CD4-positive, alpha-beta T cell (primary cell): ENCODE results near the gene ATP6V1E1. TPM values are rescaled to one million over a fixed set of nuclear protein-coding genes. Genes with fewer than 3 reads are reported as not detected.
"Not testable (repeated sequence)": the region's sequence is repeated elsewhere in the genome, so short reads cannot be mapped to it uniquely, and the experiment has no call there.

Experiments used
- ATAC-seq: fragments of 200-7000 bp; cut with Tn5 transposase; one replicate; pipeline ENCODE4 v1.10.0; 2022; ENCODE audit warnings: mild to moderate bottlenecking; ENCODE audit not compliant: poor library complexity
- CTCF ChIA-PET: fragments of 350-600 bp; sonication (Branson Sonifier 250); formaldehyde crosslinking; loops from one replicate; lab custom pipeline; 2021; ENCODE audit warnings: antibody characterized with exemption, inconsistent platforms; lab: Charles Lee
- POLR2A ChIA-PET: fragments of 350-600 bp; sonication (Branson Sonifier 250); formaldehyde crosslinking; loops from one replicate; lab custom pipeline; 2021; ENCODE audit warnings: antibody characterized with exemption, inconsistent platforms; lab: Charles Lee
- DNase-seq, 14 experiments: peaks; one replicate each; pipeline ENCODE4 v3.0.0-alpha.2; 2013 to 2020; ENCODE audit warnings: mixed read lengths in 2 of 14
- H3K27ac ChIP-seq, 2 donors: one replicate each; pipeline versions ENCODE4 v1.5.1 to v1.7.0; 2013; ENCODE audit warnings: low read length in 2 of 2, low read depth in 1 of 2, mild to moderate bottlenecking in 1 of 2
- H3K27me3 ChIP-seq, 2 experiments: 1 replicate in 1 of 2; 2 replicates in 1 of 2; pipeline versions ENCODE4 v1.6.1 to v1.7.0; 2013; ENCODE audit warnings: low read length in 2 of 2, control low read depth in 1 of 2, mild to moderate bottlenecking in 1 of 2, moderate library complexity in 1 of 2; ENCODE audit not compliant: insufficient read depth in 2 of 2, control insufficient read depth in 1 of 2
- H3K36me3 ChIP-seq: one replicate; pipeline ENCODE4 v1.6.1; 2013; ENCODE audit warnings: low read length, control low read depth; ENCODE audit not compliant: insufficient read depth
- H3K4me1 ChIP-seq: one replicate; pipeline ENCODE4 v1.6.1; 2013; ENCODE audit warnings: low read length, control low read depth; ENCODE audit not compliant: insufficient read depth
- H3K4me3 ChIP-seq: one replicate; pipeline ENCODE4 v1.5.1; 2013; ENCODE audit warnings: mild to moderate bottlenecking, low read length, moderate library complexity
- H3K9me3 ChIP-seq, 2 experiments: 1 replicate in 1 of 2; 2 replicates in 1 of 2; pipeline versions ENCODE4 v1.6.1 to v1.7.0; 2013; ENCODE audit warnings: low read length in 2 of 2, mild to moderate bottlenecking in 2 of 2, control low read depth in 1 of 2, moderate library complexity in 1 of 2; ENCODE audit not compliant: control insufficient read depth in 1 of 2, insufficient read depth in 1 of 2
- H3K27ac Mint-ChIP-seq: one replicate; pipeline ENCODE4 v1.8.0; 2020; ENCODE audit warnings: mixed read lengths
- H3K27me3 Mint-ChIP-seq: one replicate; pipeline ENCODE4 v1.8.0; 2021; ENCODE audit warnings: mixed read lengths
- H3K36me3 Mint-ChIP-seq: one replicate; pipeline ENCODE4 v1.8.0; 2021; ENCODE audit warnings: low read depth, mixed read lengths
- H3K4me1 Mint-ChIP-seq: one replicate; pipeline ENCODE4 v1.8.0; 2021; ENCODE audit warnings: low read depth, mixed read lengths
- H3K4me3 Mint-ChIP-seq: one replicate; pipeline ENCODE4 v1.8.0; 2020; ENCODE audit warnings: mild to moderate bottlenecking, mixed read lengths
- H3K9me3 Mint-ChIP-seq: one replicate; pipeline ENCODE4 v1.8.0; 2020; ENCODE audit warnings: mixed read lengths
- intact Hi-C, 2 experiments: fragments of 100-400 bp; cut with DNase I in 1 of 2; cut with micrococcal nuclease in 1 of 2; formaldehyde crosslinking; loops; one replicate each; pipeline versions ENCODE4 v1.15.1 to v1.9.0; 2023 to 2025; cut with DNase I, micrococcal nuclease
- total RNA-seq, 174 experiments: library from RNA in 2 of 174; stranded (reverse) in 2 of 174; gene quantifications; one replicate each; pipeline ENCODE4 v1.2.3 and lab custom pipeline; 2021 to 2026
- TF ChIP-seq, protein P1 (sequence below): fragments of 200-600 bp; IDR thresholded peaks from one replicate; pipeline ENCODE4 v1.8.0; 2022; ENCODE audit warnings: antibody characterized with exemption, mild to moderate bottlenecking

The ATP6V1E1 gene
- total RNA-seq, 2 experiments from 2014 or later = 48.4 to 50.8 TPM

DNA sequence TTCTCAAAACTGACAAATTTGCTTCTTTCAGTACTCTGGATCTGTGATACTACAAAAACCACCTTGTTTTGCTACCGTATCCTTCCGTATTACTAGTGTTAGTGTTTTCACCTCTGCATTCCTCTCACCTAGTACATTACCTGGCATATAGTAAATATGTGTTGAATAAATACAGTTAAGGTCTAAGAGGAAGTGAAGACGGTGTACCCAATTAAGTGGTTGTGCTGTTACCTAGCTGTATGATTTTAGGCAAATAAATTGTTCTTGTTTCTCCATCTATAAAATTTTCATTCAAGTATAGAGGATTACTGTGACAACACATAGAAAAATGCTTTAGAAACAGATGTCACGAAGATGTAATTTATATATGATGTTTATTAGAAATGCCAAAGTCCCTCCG is 18.9 kb upstream of the ATP6V1E1 start:
- POLR2A ChIA-PET = no interaction called here
- intact Hi-C loops = no loop called here

DNA sequence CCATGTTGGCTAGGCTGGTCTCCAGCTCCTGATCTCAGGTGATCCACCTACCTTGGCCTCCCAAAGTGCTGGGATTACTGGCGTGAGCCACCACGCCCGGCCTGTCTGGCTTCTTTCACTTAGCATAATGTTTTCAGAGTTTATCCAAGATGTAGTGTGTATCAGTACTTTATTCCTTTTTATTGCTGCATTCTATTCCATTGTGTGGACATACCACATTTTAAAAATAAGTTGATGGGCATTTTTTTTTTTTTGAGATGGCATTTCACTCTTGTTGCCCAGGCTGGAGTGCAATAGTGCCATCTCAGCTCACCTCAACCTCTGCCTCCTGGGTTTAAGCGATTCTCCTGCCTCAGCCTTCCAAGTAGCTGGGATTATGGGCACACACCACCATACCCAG is 13.8 kb upstream of the ATP6V1E1 start:
- H3K27me3 Mint-ChIP-seq, ATAC-seq, POLR2A ChIA-PET, H3K36me3 ChIP-seq, H3K4me3 ChIP-seq, H3K27ac ChIP-seq, DNase-seq, intact Hi-C loops, H3K9me3 ChIP-seq, H3K27me3 ChIP-seq, H3K9me3 Mint-ChIP-seq: not testable (repeated sequence)
- H3K36me3 Mint-ChIP-seq = peaks cover 36% of the 10 kb centered on the region
- peak overlapping the region; percentile 14 for H3K27ac Mint-ChIP-seq
- CTCF ChIA-PET = interaction anchor here (0.7 kb wide), 1 partner anchor 11 kb away, joined by 3 read pairs; no protein-coding TSS in a partner anchor
- H3K4me1 ChIP-seq = peaks cover 24% of the 10 kb centered on the region
- H3K4me3 Mint-ChIP-seq = peak overlapping the region; percentile 13
- H3K4me1 Mint-ChIP-seq = peaks cover 31% of the 10 kb centered on the region

More for the DNA sequence above, 18.9 kb upstream of the ATP6V1E1 start:
- Mint-ChIP-seq H3K9me3 (no peaks in the 10 kb centered on the region), H3K36me3 (peaks cover 16% of the 10 kb centered on the region), H3K4me1 (peaks cover 7% of the 10 kb centered on the region), H3K27me3 (no peaks in the 10 kb centered on the region), H3K4me3 (no peak overlapping the region), H3K27ac (no peak overlapping the region)
- Histone ChIP-seq H3K4me1 (no peaks in the 10 kb centered on the region), H3K27me3 (no peaks in the 10 kb centered on the region), H3K27ac (no peak overlapping the region), H3K9me3 (no peaks in the 10 kb centered on the region), H3K4me3 (no peak overlapping the region), H3K36me3 (no peaks in the 10 kb centered on the region)
- DNase-seq = no peak
- no peak for ATAC-seq
- CTCF ChIA-PET = interaction anchor here (1.0 kb wide), 1 partner anchor 27 kb away, joined by 3 read pairs; no protein-coding TSS in a partner anchor
- TF ChIP-seq, protein P1, sequence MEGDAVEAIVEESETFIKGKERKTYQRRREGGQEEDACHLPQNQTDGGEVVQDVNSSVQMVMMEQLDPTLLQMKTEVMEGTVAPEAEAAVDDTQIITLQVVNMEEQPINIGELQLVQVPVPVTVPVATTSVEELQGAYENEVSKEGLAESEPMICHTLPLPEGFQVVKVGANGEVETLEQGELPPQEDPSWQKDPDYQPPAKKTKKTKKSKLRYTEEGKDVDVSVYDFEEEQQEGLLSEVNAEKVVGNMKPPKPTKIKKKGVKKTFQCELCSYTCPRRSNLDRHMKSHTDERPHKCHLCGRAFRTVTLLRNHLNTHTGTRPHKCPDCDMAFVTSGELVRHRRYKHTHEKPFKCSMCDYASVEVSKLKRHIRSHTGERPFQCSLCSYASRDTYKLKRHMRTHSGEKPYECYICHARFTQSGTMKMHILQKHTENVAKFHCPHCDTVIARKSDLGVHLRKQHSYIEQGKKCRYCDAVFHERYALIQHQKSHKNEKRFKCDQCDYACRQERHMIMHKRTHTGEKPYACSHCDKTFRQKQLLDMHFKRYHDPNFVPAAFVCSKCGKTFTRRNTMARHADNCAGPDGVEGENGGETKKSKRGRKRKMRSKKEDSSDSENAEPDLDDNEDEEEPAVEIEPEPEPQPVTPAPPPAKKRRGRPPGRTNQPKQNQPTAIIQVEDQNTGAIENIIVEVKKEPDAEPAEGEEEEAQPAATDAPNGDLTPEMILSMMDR = no peak

DNA sequence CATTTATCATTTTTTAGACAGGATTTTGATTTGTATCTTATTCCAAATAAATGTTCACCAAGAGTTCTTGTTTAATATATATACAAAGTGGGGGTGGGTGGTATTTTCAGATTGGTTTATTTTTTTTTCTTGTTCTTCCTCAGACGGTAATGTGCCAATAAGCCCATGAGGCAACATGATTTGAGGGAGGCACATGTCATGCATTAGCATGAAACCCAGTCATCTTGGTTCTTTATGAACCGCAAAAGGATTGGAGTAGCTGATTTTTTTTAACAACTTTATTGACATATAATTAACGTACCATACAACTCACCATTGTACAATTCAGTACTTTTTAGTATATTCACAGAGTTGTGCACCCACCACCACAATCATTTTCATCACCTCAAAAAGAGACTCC is 12.7 kb upstream of the ATP6V1E1 start:
- peaks cover 36% of the 10 kb centered on the region for H3K36me3 Mint-ChIP-seq
- no peak overlapping the region for H3K27ac ChIP-seq
- intact Hi-C loops = no loop called here
- peaks cover 31% of the 10 kb centered on the region for H3K4me1 Mint-ChIP-seq
- ChIA-PET POLR2A (no interaction called here), CTCF (no interaction called here)
- no peaks in the 10 kb centered on the region for H3K27me3 Mint-ChIP-seq
- peaks cover 24% of the 10 kb centered on the region for H3K4me1 ChIP-seq
- ATAC-seq (no peak), DNase-seq (no peak)
- H3K4me3 Mint-ChIP-seq = peak overlapping the region; percentile 70
- no peaks in the 10 kb centered on the region for H3K27me3 ChIP-seq
- H3K9me3 Mint-ChIP-seq = no peaks in the 10 kb centered on the region
- no peak overlapping the region for H3K4me3 ChIP-seq
- H3K36me3 ChIP-seq = peaks cover 2% of the 10 kb centered on the region
- H3K27ac Mint-ChIP-seq = peak overlapping the region; percentile 76
- TF ChIP-seq, protein P1 = no peak
- H3K9me3 ChIP-seq = no peaks in the 10 kb centered on the region
